EL (cell line): ENCODE data around the gene KCTD15.

Source experiments
- DNase-seq: peaks from one replicate; pipeline ENCODE4 v3.0.0-alpha.2; 2016

KCTD15 gene, protein sequence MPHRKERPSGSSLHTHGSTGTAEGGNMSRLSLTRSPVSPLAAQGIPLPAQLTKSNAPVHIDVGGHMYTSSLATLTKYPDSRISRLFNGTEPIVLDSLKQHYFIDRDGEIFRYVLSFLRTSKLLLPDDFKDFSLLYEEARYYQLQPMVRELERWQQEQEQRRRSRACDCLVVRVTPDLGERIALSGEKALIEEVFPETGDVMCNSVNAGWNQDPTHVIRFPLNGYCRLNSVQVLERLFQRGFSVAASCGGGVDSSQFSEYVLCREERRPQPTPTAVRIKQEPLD

DNA sequence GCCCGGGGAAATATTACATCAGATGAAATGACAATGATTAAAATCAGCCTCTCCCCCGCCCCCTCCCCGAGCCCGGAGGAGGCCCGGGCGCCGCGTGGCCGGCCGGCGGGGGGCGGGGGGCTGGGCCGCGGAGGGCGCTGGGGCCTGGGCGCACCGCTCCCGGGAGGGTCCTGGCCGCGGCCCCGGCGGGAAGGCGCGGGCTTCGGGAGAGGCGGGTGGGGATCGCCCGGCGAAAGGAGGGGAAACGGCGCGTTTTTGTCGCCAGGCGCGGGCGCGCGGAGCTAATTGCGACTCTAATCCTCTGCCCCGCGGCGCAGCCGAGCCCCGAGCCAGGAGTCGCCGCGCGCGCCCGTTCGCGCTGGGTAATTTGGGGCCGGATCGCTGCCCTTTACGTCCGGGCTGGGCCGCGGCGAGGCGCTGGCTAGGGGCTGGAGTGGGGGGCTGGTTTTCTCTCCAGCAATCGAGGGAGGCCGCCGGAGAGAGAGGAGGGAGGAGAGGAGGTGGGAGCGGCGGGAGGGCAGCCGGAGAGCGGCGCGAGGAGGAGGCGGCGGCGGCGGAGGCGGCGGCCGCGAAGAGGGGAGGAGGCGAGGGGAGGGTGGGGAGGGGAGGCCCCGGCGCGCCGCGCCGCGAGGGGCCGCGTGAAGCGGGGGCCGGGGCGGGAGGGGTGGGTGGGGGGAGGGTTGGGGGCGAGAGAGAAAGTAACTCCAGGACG, at the start of gene KCTD15:
Gene KCTD15 (plus strand): TSS at position 707 of the 712 bp plus-strand sequence. CDS start 3,585 bp downstream, outside the sequence.
- peak; percentile 46 for DNase-seq

DNA sequence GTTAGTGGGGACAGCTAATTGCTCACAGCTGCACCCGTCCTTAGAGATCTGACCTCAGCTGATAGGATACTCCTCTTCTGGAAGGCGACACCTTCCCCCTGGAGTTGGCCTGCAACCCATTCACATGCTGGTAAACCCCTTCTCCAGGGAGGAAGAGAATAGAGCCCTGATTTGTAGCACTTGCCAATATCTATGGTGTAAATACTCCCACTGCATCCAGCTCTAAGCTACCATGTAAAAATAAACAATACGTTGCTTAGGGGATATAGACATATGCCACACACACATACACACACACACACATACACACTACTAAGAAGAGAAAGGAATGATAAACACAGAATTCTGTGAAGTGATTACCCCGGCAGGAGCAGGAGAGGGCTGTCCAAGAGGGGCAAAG, 49.4 kb upstream of the KCTD15 start:
- no peak for DNase-seq

DNA sequence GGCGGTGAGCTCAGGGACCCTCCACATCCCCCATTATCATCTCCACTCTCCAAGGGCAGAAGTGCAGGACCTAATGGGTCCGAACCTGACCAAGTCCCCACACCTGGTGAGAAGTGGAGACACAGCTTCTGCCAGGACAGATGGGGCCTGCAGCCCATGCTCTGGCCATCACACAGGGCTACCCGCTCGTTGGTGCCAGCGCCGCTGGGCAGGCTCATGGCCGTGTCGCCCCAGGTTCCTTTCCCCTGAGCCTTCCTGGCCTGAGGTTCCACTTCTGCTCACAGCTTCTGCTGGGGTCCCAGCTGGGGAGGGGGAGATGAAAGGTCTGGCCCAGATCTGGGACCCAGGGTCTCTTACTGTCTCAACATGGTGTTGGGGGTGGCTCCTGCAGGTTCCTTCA, 48.4 kb upstream of the KCTD15 start:
- DNase-seq = no peak

DNA sequence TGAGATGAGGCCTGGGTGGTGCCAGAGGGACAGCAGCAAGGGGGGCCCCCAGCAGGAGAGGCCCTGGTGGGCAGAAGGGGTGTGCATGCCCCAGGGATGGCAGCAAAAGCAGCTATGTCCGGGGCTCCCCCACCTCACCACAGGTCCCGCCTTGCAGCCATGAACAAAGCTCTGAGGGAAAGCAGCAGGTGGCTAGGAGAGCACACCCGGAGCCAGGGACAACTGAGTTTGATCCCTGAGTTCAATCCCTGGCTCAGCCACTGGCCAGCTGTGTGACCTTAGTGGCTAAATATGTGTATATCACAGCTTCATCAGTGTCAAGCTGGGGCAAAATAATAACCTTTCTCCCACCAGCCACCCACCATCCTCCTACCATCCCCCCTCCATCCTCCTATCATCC, 47.7 kb upstream of the KCTD15 start:
- DNase-seq = no peak

DNA sequence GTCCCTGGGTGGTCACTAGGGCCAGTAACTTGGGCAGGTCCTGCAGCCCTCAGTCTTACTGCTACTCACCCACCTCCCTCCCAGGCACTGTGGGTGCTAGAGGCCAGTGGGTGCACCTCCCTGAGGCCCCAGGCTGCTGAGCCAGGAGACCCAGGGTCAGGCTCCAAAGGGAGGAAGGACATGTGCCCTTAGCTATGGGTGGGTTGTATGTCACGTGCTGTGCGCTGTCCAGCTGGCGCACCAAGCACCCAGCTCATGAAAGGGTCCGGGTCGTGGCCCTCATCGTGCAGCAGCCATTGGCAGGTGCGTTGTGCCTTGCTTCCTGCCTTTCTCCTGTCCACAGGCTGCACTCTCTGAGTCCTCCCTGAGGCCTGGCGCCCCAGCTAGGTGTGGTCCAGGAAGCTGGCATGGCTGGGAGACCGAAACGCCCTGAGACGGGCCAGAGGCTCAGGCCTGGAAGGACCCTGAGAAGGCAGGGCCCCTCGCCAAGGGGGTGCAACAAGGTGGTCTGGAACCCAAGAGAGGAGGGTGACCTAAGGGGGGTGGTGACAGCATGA, 47.0 kb upstream of the KCTD15 start:
- no peak for DNase-seq

DNA sequence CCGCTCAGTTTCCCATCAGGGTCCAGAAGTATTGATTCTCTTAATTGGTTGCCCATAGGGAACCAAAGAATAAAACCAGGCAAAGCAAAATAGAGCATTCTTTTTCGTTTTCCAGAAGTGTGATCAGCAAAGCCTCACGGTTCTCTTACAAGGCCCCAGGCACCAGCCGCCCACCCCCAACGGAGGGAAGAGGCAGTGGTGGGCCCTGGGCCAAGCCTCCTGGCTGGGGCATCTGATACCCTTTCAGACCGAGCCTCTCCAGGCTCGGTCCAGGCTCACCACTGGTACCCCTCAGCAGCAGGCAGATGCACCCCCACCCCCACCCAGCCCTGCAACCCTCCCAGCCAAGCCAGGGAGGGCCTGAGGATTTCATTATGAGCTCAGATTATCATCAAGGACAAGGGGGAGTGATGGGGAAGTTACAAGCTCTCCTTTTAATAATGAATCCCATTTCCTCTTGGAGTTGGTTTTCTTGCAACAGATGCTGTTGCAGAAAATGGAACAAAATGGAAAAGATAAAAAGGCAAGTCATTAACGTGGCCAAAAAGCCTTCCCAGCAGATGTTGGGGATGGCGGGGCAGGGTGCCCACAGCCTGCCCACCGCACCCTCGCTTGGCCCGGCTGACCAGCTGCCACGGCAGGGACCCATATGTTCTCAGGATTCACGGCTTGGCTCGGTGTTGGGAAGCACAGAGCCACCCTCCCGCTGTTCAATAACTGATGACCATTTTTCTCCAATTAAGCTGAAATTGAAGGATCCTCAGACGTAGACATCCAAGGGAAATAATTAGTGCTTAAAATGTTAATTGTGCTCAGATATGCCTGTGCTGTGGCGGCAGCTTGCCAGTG, 45.9 kb upstream of the KCTD15 start:
- no peak for DNase-seq

DNA sequence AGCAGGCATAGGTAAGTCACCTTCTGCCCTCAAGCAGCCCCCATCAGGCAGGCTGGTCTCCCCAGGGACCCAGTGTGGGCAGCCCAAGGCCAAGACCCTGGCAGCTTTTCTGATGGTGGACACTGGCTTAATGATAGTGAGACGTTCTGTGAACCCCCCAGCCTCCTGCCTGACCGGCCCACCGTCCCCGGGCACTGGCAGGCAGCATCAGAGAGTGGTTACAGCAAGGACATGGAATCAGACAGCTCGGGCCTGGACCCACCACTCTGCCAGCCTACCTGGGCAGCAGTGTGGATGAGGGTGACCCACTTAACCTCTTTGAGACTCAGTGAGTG, 45.3 kb upstream of the KCTD15 start:
- no peak for DNase-seq

DNA sequence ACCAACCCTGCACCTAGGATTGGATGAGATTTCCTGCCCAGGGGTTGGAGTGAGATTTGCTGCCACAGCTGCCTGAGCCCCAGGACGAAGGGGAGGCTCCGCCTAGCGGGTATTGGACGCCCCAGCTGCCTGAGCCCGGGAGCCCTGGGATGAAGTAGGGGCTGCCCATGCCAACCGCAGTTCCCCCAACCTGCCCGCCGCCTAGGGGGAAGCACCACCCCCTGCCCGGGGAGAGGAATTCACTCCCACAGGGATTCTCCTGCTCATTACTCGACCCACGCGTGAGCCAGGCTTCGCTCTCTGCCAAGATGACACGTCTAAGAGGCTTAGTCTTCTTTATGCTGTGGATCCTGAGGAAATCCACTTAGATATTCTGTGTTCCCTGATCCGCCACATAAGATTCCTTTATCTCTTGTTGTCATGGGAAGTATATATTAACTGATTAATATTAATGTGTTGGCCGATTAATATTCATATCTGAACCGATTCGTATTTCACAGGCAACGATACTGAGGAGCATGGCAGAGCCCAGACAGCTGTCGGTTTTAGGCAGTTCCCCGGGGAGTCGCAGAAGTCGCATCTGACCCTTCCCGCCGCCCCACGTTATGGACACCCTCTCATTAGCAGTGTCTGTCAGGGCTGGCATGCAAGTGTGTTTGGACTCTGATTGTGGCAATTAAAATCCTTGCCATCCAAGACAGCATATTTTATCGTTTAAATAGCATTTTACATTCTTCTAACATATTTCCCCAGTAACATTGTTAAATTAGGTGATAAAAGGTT, 44.5 kb upstream of the KCTD15 start:
- no peak for DNase-seq

DNA sequence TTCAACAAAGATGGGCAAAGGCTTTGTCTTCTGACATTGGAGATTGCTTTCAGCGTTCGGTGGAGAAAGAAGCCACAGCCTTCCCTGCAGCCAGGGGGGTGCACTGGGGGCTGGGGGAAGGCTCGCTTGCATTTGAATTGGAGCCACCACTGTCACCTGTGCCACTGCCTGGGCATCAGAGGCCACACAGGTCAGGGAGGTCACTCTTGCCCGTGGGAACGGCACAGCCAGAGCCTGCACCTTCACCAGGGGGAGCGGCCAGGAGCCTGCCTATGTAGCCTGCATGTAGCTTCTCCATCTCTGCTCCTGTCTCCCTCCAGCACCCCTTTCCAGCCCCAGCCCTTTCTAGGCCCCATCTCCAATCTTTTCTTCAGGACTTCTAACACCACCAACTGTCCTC, 43.7 kb upstream of the KCTD15 start:
- no peak for DNase-seq

DNA sequence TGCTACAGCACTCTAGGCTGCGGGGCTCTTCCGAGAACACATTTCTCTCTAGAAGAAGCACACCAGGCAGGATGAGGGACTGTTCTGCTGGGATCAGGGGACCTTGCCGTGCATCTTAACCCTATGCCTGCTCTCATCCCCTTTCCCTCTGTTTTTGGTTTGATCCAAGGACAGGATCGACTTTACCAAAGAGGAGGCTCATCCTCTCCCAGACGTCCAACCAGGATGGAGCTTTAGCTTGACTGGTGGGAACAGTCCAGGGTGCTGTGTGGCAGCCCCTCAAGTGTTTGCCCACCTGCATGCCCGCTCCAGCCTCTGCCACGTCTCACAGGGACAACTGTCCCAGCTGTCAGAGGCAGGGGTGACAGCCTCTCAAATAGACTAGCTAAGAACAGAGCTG, 42.3 kb upstream of the KCTD15 start:
- DNase-seq = no peak

DNA sequence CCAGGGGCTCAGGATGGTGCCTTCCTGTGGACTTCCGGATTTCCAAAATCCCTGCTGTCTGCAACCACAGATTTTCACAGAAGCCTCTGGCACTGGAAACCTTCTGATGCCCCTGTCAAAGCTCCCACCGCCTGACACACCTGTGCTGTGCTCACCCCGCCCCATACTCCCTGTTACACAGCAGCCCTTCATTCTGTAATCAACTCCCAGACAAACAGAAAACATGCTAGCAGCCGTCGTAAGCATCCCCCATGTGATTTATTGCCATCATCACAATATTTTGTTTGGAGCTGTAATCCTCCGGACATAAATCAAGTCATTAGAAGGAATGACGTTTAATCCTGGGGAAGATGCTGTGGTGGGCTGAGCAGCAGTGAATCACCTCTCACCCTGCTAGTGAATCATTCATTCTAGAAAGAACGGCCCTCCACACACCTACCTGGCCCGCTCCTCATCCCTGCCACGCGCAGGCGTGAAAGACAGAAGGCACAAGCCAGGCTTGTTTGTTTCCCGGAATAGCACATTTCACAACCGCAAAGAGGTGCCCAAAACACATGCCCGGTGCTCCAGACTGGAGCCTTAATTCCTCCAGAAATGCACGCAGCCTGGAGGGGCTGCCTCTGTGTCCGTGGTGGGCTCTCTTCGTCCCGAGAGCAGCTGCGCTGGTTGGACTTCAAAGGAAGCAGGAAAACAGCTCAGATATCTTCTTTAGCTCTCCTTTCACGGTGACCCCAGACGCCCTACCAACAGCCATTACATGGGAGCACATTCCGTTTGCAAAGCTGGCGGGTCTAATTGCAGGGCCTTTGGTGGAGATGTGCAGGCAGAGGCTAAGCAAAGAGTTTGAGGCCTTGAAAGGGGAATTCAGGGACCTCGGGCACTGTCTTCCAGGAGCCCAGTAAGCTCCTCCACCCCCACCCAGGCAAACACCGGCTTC, 41.3 kb upstream of the KCTD15 start:
- DNase-seq = no peak

DNA sequence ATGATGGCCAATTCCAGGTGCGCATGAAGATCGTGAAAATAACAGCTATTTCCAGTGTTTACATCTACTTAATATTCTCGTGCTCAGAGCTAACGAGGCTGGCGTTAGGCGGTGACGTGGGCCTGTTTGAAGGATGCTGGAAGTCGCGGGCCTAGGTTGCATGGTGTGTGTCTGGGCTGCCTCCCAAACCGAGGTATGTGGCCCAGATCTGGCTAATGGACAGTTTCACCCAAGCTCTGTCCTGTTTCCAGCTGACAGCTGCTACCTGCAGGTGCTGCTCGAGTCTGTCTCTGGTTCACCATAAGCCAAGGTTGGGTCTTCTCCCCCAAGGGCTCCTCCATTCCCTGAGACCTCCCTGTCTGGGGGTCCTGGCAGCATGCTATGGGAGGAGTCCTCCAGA, 40.5 kb upstream of the KCTD15 start:
- DNase-seq = no peak

DNA sequence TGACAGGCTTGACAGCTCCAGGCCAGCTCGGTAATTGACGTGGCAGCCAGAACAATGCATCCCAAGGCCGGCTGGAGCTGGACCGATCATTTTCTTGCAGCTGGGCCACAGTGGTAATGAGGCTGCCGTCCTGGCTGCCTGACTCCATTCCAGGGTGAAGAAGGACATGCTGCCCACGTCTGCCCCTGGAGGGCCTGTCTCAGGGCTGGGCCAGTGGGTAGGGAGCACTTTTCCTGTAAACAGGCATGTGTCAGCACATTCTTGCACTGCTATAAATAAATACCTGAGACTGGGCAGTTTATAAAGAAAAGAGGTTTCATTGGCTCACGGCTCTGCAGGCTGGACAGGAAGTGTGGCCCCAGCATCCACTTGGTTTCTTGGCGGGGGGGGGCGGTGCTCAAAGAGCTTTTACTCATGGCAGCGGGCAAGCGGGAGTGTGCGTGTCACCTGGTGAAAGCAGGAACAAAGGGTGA, 38.1 kb upstream of the KCTD15 start:
- no peak for DNase-seq

DNA sequence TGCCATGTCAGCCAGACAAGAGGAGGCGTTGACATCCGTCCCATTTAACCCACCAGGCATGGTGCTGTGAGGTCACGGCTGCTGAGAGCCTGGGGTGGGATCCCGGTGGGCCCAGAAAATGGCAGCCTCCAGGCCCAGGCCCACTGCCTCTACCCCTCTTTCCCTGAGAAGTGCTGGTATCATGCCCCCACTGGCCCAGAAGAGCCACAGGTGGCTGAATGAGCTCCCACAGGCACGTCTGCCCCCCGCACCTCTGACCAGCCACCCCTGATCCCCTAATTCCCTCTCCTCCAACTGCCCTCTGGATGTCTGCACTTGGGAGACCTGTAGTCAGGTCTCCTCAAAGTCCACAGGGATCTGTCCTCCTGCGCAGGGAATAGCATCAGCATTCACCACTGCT, 37.3 kb upstream of the KCTD15 start:
- DNase-seq = no peak

DNA sequence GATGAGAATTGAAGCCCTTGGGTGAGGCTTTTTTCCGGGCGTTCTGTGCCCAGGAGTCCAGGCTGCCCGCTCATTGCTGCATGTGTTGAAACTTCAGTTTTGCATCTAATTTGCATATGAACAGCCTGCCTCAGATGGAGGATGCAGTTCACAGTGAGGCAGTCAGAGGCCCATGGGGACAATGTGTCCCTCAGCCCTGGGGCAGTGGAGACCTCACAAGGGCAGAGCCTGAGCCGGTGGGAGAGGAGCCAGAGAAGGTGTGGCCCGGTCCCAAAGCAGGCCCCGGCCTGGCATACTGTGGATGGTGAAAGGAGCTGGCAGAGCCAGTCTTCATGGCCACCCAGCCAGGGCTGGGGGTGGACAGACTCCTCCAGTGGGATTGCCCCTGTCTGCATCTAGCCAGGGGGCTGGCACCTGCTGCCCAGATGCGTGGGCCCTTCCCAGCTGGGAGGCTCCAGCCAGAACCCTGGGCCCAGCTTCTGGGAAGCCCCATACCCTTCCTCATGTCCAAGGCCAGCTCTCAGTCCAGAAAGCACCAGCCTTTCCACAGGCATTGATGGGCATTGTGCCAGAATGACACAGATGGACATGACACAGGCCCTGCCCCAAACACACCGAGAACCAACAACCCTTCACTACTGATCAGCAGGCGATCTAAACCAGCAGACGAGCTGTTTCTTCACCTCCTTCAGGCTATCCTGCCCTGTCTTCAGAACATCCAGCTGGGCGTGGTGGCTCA, 32.9 kb upstream of the KCTD15 start:
- no peak for DNase-seq

DNA sequence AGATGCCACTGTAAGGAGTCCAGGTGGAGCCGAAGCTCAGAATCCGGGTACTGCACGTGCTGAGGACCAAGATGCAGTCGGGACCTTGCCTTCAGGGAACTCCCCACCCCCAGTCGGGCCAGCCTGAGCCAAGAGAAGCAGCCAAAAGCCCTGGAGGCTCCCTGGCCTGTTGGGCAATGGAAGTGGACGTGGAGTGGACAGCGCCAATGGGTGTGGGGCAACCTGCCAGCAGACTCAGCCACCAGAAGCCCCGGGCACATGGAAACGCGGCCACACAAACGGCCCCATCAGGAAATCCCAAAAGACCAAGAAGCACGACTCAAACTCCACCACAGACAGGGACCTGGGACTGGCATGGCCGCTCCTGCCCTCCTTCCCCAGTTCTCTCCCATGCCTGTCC, 30.0 kb upstream of the KCTD15 start:
- DNase-seq = no peak

DNA sequence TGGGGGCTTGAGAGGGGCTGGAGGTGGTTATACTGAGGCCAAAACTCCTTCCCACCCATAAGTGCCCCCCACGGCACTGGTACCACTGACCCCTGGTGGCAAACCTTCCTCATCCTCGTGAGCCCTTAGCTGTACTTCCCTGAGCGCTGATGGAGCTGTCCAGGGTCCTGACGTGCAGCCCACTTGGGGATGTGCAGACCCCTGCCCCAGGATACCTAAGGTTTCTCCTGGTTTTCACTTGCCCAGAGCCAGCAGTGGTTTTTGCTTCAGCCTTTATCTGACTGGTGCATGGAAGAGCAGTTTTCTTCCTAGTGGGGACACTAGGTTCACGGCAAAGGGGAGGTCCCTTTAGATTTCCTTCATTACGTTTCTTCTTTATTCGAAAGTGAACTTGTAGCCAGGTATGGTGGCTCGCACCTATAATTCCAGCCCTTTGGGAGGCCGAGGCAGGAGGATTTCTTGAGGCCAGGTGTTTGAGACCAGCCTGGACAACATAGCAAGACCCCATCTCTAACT, 28.7 kb upstream of the KCTD15 start:
- no peak for DNase-seq

DNA sequence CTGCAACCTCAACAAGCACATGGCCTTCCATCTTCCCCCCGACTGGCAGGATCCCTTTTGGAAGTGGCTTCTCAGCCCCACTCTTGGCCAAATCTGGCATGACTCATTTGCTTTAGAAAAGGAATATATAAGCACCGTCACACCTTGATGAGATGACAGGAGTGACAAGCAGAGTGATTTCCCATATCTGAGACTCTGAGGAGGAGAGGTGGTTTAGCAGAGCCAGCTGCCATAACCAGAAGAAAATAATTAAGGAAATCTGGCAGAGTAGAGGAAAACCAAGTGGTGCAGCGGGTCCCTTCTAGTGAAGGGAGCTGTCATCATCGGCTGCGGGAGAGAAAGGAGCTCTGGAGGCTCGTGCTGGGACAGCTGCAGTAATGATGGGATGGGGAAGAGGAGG, 27.5 kb upstream of the KCTD15 start:
- no peak for DNase-seq

DNA sequence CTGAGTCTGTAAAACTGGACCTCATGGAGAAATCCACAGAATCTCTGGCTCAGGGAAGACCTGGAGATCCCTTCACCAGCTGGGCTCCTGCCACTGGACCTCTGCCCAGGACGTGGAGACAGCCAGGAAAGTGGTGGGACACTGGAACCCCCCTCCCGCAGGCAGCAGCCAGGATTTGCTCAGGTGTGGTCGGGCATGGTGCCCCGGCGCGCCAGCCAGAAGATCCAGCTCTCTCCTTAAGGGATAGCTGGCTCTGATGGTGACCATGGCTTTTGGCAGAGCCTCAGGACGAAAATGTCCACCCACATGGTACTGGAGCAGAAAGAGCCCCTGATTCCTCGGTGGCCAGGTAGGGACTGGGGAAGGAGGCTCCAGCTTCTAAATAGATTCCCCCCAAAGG, 26.6 kb upstream of the KCTD15 start:
- DNase-seq = no peak

DNA sequence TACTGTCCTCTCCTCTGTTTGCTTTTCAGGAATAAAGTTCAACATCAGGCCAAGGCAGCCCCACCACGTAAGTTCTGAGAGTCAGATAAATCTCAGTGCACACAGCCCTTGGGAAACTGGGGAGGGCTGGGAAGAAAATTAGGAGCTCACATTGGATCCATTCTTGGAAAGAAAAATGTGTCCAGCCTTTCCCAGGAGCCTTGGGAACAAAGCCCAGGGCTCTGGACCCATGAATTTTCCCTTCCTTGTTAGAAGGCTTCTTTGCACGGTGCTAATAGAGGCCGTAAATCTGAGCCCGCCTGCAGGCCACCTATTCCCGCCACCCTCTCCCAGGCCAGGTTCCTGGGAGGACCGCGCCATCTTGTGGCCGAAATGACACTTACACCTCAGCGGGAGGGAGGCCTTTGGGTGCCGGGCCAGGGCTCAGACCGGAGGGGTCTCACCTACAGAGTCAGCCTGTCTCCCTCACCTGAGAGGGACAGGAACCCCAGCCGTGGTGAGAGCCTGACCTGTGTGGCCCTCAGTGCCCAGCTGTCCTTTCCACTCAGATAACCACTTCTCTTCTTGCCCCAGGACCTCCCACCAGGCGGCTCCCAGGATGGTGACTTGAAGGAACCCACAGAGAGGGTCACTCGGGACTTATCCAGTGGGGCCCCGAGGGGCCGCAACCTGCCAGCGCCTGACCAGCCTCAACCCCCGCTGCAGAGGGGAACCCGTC, 25.1 kb upstream of the KCTD15 start:
- DNase-seq = peak; percentile 57
